Gastroesophageal sphincter (tissue), 4 donors: ENCODE data around the gene NRP1. TPM values are rescaled to one million over a fixed set of nuclear protein-coding genes. Genes with fewer than 3 reads are reported as not detected.

ENCODE experiments used
- ATAC-seq: fragments of 150-250 bp; one replicate; pipeline ENCODE4 v1.9.1; 2016; ENCODE audit warnings: mild to moderate bottlenecking, moderate library complexity
- H3K27ac ChIP-seq, 4 donors: fragments of 200-600 bp; sonication (generic) in 3 of 4; 1 replicate in 3 of 4; 2 replicates in 1 of 4; pipeline ENCODE4 v1.5.1; 2016 to 2019
- H3K27me3 ChIP-seq: fragments of 200-600 bp; sonication (generic); one replicate; pipeline ENCODE4 v1.5.1; 2019
- H3K36me3 ChIP-seq, 2 donors: fragments of 200-600 bp; sonication (generic); one replicate each; pipeline ENCODE4 v1.5.1; 2019; ENCODE audit warnings: control low read depth in 1 of 2
- H3K4me1 ChIP-seq, 3 donors: fragments of 200-600 bp; sonication (generic); 1 replicate in 2 of 3; 2 replicates in 1 of 3; pipeline ENCODE4 v1.5.1; 2016 to 2019; ENCODE audit warnings: control low read depth in 2 of 3
- H3K4me3 ChIP-seq, 2 donors: fragments of 200-600 bp; sonication (generic); one replicate each; pipeline ENCODE4 v1.5.1; 2019; ENCODE audit warnings: mild to moderate bottlenecking in 1 of 2, moderate library complexity in 1 of 2
- H3K9me3 ChIP-seq, 3 donors: fragments of 200-600 bp; sonication (generic); one replicate each; pipeline ENCODE4 v1.5.1; 2017 to 2019; ENCODE audit warnings: control low read depth in 2 of 3
- EP300 ChIP-seq: sonication (generic); formaldehyde crosslinking; IDR thresholded peaks from one replicate; pipeline ENCODE4 v1.6.1; 2017; ENCODE audit warnings: antibody characterized with exemption, mild to moderate bottlenecking
- POLR2A ChIP-seq, 2 donors: fragments of 450-650 bp; IDR thresholded peaks; one replicate each; pipeline ENCODE4 v1.6.1; 2017; ENCODE audit warnings: antibody characterized with exemption in 2 of 2, mild to moderate bottlenecking in 2 of 2, moderate library complexity in 1 of 2
- POLR2AphosphoS5 ChIP-seq: sonication (generic); formaldehyde crosslinking; IDR thresholded peaks from one replicate; pipeline ENCODE4 v1.6.1; 2017; ENCODE audit warnings: antibody characterized with exemption
- WGBS, 2 donors: methylation state at CpG; one replicate each; pipeline ENCODE4 v1.1.5; 2018; ENCODE audit warnings: low coverage in 1 of 2; 5-methylcytosine and 5-hydroxymethylcytosine counted together
- total RNA-seq, 4 donors: library from RNA; depleted of rRNA; stranded (reverse); fragments of >200 nt; gene quantifications; one replicate each; pipeline ENCODE4 v1.1.0, GENCODE V29; 2016
- TF ChIP-seq, protein P1 (sequence below), 4 experiments: fragments of 200-600 bp in 2 of 4; fragments of 450-650 bp in 2 of 4; sonication (generic) in 1 of 4; IDR thresholded peaks; one replicate each; pipeline ENCODE4 v1.5.1; 2017 to 2019; ENCODE audit warnings: antibody characterized with exemption in 4 of 4, mild to moderate bottlenecking in 2 of 4, moderate library complexity in 2 of 4

Gene NRP1
- total RNA-seq, 4 donors from 2014 or later: 43.4 to 95.4 (median 52.7) TPM

DNA sequence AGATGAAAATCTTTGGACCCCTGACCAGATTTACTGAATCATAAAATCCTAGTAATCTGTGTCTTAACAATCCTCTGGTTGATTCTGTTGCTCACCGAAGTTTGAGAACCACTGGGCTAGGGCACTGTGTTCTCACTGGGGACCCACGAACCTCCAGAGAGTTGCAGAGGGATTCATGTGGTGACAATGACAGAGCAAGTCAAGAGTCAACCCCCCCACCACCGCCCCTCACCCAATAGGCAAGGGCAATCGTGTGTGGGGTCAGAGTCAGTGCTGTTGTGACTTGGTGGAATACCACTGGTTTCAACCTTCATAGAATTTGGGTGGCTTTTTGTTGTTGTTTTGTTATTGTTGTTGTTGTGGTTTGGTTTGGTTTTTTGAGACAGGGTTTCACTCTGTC, 23.5 kb upstream of the NRP1 start:
- TF ChIP-seq POLR2AphosphoS5: no peak
- H3K4me1 ChIP-seq: no peaks in the 10 kb centered on the region
- WGBS, 2 donors: 65% methylated on average over 3 of the region's 4 CpGs; no CpG with 5 or more reads in 1 of the 2 donors
- H3K27me3 ChIP-seq: no peaks in the 10 kb centered on the region
- H3K36me3 ChIP-seq: no peaks in the 10 kb centered on the region
- no peak overlapping the region for H3K27ac ChIP-seq
- no peak for ATAC-seq
- no peaks in the 10 kb centered on the region for H3K9me3 ChIP-seq
- H3K4me3 ChIP-seq: no peak overlapping the region

DNA sequence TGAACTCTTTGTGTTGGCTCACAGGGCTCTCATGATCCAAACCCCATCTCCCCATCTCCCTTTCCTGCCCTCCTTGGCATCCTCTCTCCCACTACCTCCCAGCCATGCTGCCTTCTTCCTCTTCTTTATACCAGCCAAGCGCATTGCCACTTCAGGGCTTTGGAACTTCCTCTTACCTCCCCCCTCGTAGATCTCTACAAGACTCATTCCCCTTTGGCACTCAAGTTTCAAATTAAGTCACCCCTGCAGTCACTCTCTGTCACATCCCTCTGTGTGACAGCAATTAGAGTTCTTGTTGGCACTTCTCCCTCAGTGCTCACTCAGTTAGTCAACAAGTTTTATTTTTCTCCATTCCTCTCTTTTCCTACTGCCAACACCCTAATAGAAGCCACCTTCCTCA, 20.8 kb upstream of the NRP1 start:
- H3K36me3 ChIP-seq: no peaks in the 10 kb centered on the region
- no peak overlapping the region for H3K4me3 ChIP-seq
- H3K27ac ChIP-seq: no peak overlapping the region
- WGBS, 2 donors: 63 to 100% methylated on average over 1 to 2 of the region's 2 CpGs
- no peaks in the 10 kb centered on the region for H3K4me1 ChIP-seq
- ATAC-seq: no peak
- no peaks in the 10 kb centered on the region for H3K27me3 ChIP-seq
- TF ChIP-seq POLR2A (IDR thresholded peaks at IDR 0.05) (no peak), POLR2AphosphoS5 (no peak), EP300 (no peak)
- TF ChIP-seq, protein P1, sequence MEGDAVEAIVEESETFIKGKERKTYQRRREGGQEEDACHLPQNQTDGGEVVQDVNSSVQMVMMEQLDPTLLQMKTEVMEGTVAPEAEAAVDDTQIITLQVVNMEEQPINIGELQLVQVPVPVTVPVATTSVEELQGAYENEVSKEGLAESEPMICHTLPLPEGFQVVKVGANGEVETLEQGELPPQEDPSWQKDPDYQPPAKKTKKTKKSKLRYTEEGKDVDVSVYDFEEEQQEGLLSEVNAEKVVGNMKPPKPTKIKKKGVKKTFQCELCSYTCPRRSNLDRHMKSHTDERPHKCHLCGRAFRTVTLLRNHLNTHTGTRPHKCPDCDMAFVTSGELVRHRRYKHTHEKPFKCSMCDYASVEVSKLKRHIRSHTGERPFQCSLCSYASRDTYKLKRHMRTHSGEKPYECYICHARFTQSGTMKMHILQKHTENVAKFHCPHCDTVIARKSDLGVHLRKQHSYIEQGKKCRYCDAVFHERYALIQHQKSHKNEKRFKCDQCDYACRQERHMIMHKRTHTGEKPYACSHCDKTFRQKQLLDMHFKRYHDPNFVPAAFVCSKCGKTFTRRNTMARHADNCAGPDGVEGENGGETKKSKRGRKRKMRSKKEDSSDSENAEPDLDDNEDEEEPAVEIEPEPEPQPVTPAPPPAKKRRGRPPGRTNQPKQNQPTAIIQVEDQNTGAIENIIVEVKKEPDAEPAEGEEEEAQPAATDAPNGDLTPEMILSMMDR (IDR thresholded peaks at IDR 0.05): no peak
- no peaks in the 10 kb centered on the region for H3K9me3 ChIP-seq

DNA sequence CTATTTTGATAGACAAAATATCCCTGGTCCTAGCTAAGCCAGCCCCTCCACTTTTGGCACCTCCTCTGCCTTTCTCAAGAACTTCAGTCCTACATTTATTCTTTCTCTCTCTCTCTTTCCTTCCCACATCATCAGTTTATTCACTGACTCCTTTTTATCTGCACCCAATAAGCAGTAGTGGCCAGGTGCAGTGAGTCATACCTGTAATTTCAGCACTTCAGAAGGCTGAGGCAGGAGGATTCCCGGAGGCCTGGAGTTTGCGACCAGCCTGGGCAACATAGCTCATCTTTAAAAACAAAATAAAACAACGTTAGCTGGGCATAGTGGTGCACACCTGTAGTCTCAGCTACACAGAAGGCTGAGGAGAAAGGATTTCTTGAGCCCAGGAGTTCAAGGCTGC, 19.4 kb upstream of the NRP1 start:
- TF ChIP-seq POLR2A (IDR thresholded peaks at IDR 0.05): no peak
- TF ChIP-seq, protein P1 (IDR thresholded peaks at IDR 0.05): no peak
- no peak for TF ChIP-seq EP300
- ATAC-seq: no peak
- WGBS, 2 donors: 83% methylated on average over 1 of the region's 3 CpGs; no CpG with 5 or more reads in 1 of the 2 donors
- no peaks in the 10 kb centered on the region for H3K36me3 ChIP-seq
- H3K4me1 ChIP-seq: no peaks in the 10 kb centered on the region
- H3K4me3 ChIP-seq: no peak overlapping the region
- no peaks in the 10 kb centered on the region for H3K9me3 ChIP-seq
- H3K27ac ChIP-seq: no peak overlapping the region
- H3K27me3 ChIP-seq: no peaks in the 10 kb centered on the region

DNA sequence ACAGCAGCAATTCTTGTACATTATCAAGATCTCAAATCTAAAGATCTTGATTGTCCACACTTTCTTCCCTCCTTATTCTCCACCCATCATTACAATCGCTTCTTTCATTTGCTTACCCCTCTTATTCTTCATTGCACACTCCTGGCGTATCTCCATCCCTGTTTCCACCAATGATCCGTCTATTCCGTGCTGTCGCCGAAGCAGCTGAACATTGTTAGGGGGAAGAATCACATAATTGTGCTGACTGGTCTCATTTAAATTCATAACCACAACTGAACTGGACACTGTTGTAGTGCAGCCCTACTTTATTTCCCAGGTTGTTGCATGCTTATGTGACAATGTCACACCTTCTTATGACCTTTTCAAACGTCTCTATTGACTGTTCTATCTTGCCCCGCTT, 18.9 kb upstream of the NRP1 start:
- Histone ChIP-seq H3K9me3 (no peaks in the 10 kb centered on the region), H3K4me1 (no peaks in the 10 kb centered on the region), H3K27me3 (no peaks in the 10 kb centered on the region), H3K36me3 (no peaks in the 10 kb centered on the region), H3K4me3 (no peak overlapping the region), H3K27ac (no peak overlapping the region)
- 79 to 80% methylated on average over 8 of the region's 8 CpGs for WGBS, 2 donors
- ATAC-seq: no peak
- TF ChIP-seq, protein P1 (IDR thresholded peaks at IDR 0.05): no peak
- TF ChIP-seq POLR2AphosphoS5 (no peak), EP300 (no peak), POLR2A (IDR thresholded peaks at IDR 0.05) (no peak)

DNA sequence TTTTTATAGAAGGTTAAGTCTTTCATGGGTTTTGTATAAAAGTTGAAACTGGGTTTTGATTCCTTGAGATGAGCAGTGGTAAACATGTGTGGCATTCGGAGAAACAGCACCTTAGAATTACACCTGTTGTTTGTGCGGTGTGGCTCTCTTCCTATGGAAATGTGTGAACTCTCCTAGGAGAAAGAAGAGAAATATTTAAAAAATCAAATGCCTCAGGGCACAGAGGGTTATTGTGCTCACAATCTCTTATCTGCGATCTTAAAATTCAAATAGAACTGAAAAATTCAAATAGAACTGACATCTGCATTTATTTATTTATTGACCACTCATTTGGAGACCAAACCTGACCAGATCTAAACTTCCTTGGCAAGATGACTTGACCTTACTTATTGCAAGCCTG, 18.1 kb upstream of the NRP1 start:
- Histone ChIP-seq H3K4me3 (no peak overlapping the region), H3K9me3 (no peaks in the 10 kb centered on the region), H3K36me3 (no peaks in the 10 kb centered on the region), H3K4me1 (no peaks in the 10 kb centered on the region), H3K27me3 (no peaks in the 10 kb centered on the region), H3K27ac (no peak overlapping the region)
- ATAC-seq: no peak
- TF ChIP-seq POLR2A (IDR thresholded peaks at IDR 0.05) (no peak), EP300 (no peak), POLR2AphosphoS5 (no peak)
- TF ChIP-seq, protein P1 (IDR thresholded peaks at IDR 0.05): no peak
- WGBS, 2 donors: 89 to 95% methylated on average over 1 to 3 of the region's 3 CpGs

DNA sequence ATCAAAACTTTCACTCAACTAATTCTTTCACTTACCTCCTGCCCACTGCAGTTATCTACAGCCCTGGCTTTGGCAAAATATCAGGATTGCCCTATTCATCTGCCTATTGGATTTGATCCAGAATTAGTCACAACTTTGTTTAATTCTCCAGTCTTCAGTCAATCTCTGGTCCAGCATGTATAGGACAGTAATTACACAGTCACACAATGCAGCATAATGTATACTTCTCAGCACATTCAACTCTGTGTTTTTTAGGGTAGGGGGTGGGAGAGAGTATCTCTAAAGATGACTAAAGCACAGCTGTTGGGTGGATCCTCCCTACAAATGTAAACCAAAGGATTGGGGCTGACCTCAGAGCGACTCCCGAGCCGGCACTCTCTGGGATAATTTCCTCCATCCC, 17.7 kb upstream of the NRP1 start:
- Histone ChIP-seq H3K4me1 (no peaks in the 10 kb centered on the region), H3K36me3 (no peaks in the 10 kb centered on the region), H3K27me3 (no peaks in the 10 kb centered on the region), H3K9me3 (no peaks in the 10 kb centered on the region), H3K27ac (no peak overlapping the region), H3K4me3 (no peak overlapping the region)
- 32 to 51% methylated on average over 3 of the region's 3 CpGs for WGBS, 2 donors
- TF ChIP-seq, protein P1 (IDR thresholded peaks at IDR 0.05): no peak
- TF ChIP-seq POLR2AphosphoS5 (no peak), EP300 (no peak), POLR2A (IDR thresholded peaks at IDR 0.05) (no peak)
- no peak for ATAC-seq
